PC-3 (cell line): ENCODE data around the gene TECPR2. TPM values are rescaled to one million over a fixed set of nuclear protein-coding genes. Genes with fewer than 3 reads are reported as not detected.

Experiments used
- ATAC-seq: fragments of 200-7000 bp; cut with Tn5 transposase; 2 replicates; pipeline ENCODE4 v1.9.1; 2020; ENCODE audit warnings: mild to moderate bottlenecking, moderate library complexity
- BruUV-seq: library from RNA; stranded (reverse); fragments of 400-500 nt; replicated peaks from 2 replicates; lab custom pipeline; 2021; lab: Mats Ljungman, UMichigan
- CTCF ChIA-PET: fragments of 300-600 bp; sonication (Branson Sonifier 250); formaldehyde crosslinking; loops from one replicate; lab custom pipeline; 2022; ENCODE audit warnings: antibody characterized with exemption; lab: Charles Lee
- POLR2A ChIA-PET: fragments of 300-600 bp; sonication (Branson Sonifier 250); formaldehyde crosslinking; loops from one replicate; lab custom pipeline; 2022; ENCODE audit warnings: antibody characterized with exemption; ENCODE audit not compliant: unreplicated experiment; lab: Charles Lee
- DNase-seq: peaks from one replicate; pipeline ENCODE4 v3.0.0-alpha.2; 2015
- H2AFZ ChIP-seq: fragments of 300-600 bp; sonication (generic); 2 replicates; pipeline ENCODE4 v1.6.0; 2016; ENCODE audit warnings: antibody characterized with exemption, low read length
- H3F3A ChIP-seq: fragments of 300-600 bp; sonication (generic); one replicate; pipeline ENCODE4 v1.6.0; 2017; ENCODE audit warnings: antibody characterized with exemption, low read length, control low read depth, mild to moderate bottlenecking; ENCODE audit not compliant: unreplicated experiment
- H3K27ac ChIP-seq: fragments of 300-600 bp; sonication (generic); 2 replicates; pipeline ENCODE4 v1.5.1; 2016; ENCODE audit warnings: mild to moderate bottlenecking, low read length
- H3K27me3 ChIP-seq: fragments of 300-600 bp; sonication (generic); 2 replicates; pipeline ENCODE4 v1.6.1; 2016; ENCODE audit warnings: low read length, mixed read lengths
- H3K36me3 ChIP-seq: fragments of 300-600 bp; sonication (generic); 2 replicates; pipeline ENCODE4 v1.6.1; 2016; ENCODE audit warnings: low read depth, mixed run types, low read length, mixed read lengths
- H3K4me1 ChIP-seq: fragments of 300-600 bp; sonication (generic); 2 replicates; pipeline ENCODE4 v1.5.1; 2016; ENCODE audit warnings: low read length; ENCODE audit not compliant: insufficient read depth
- H3K4me2 ChIP-seq: fragments of 300-600 bp; sonication (generic); 2 replicates; pipeline ENCODE4 v1.6.0; 2016; ENCODE audit warnings: low read length
- H3K4me3 ChIP-seq: fragments of 300-600 bp; sonication (generic); 2 replicates; pipeline ENCODE4 v1.5.1; 2016; ENCODE audit warnings: mild to moderate bottlenecking, low read length, mixed read lengths
- H3K79me2 ChIP-seq: fragments of 300-600 bp; sonication (generic); 2 replicates; pipeline ENCODE4 v1.6.1; 2017; ENCODE audit warnings: low read length, mixed read lengths
- H3K9ac ChIP-seq: fragments of 300-600 bp; sonication (generic); 2 replicates; pipeline ENCODE4 v1.6.0; 2016; ENCODE audit warnings: mild to moderate bottlenecking, low read length
- H3K9me2 ChIP-seq: fragments of 300-600 bp; sonication (generic); replicated peaks from 2 replicates; pipeline ENCODE4 v1.6.1; 2016; ENCODE audit warnings: mixed run types, low read length, mixed read lengths
- H3K9me3 ChIP-seq: fragments of 300-600 bp; sonication (generic); 2 replicates; pipeline ENCODE4 v1.6.1; 2016; ENCODE audit warnings: low read length, mixed read lengths
- H4K20me1 ChIP-seq: fragments of 300-600 bp; sonication (generic); 2 replicates; pipeline ENCODE4 v1.6.1; 2016; ENCODE audit warnings: low read length, mixed read lengths
- CTCF ChIP-seq: fragments of 300-600 bp; sonication (generic); conservative IDR thresholded peaks from 2 replicates; pipeline ENCODE4 v1.5.1; 2017; ENCODE audit warnings: antibody characterized with exemption, low read depth, mild to moderate bottlenecking, low read length
- EZH2 ChIP-seq: fragments of 300-600 bp; sonication (generic); IDR thresholded peaks from one replicate; pipeline ENCODE4 v1.6.1; 2017; ENCODE audit warnings: antibody characterized with exemption, mild to moderate bottlenecking, low read length; ENCODE audit not compliant: unreplicated experiment
- EZH2phosphoT487 ChIP-seq: fragments of 300-600 bp; sonication (generic); IDR thresholded peaks from 2 replicates; pipeline ENCODE4 v1.6.1; 2018; ENCODE audit warnings: mild to moderate bottlenecking, antibody characterized with exemption, low read length, borderline replicate concordance
- intact Hi-C: fragments of 100-400 bp; cut with micrococcal nuclease; formaldehyde crosslinking; loops from 2 replicates; pipeline ENCODE4 v1.9.0; 2023
- total RNA-seq: library from RNA; depleted of rRNA; stranded (reverse); fragments of >200 nt; gene quantifications from 2 replicates; pipeline ENCODE4 v1.2.3, GENCODE V29; 2014

Gene TECPR2
- total RNA-seq, 1 experiment from 2014 or later, result 15.7 TPM

- Histone ChIP-seq H3K9ac (no peak overlapping the region), H3K4me2 (no peak overlapping the region), H2AFZ (no peak overlapping the region), H3K36me3 (no peaks in the 10 kb centered on the region), H3K4me1 (no peaks in the 10 kb centered on the region), H4K20me1 (no peaks in the 10 kb centered on the region), H3K27ac (no peak overlapping the region), H3F3A (no peaks in the 10 kb centered on the region), H3K9me2 (no peaks in the 10 kb centered on the region), H3K79me2 (no peaks in the 10 kb centered on the region), H3K9me3 (no peaks in the 10 kb centered on the region), H3K4me3 (no peak overlapping the region), H3K27me3 (no peaks in the 10 kb centered on the region)
- BruUV-seq, result no TSS peak
- ATAC-seq (no peak), DNase-seq (no peak)
- POLR2A ChIA-PET, result no interaction called here
- intact Hi-C loops, result no loop called here
- CTCF ChIA-PET, result no interaction called here
- TF ChIP-seq EZH2 (no peak), EZH2phosphoT487 (no peak), CTCF (no peak)
Measured at GRCh38 chr14:102495491-102496330, 133.0 kb downstream of the TECPR2 start.

- TF ChIP-seq EZH2 (no peak), CTCF (no peak), EZH2phosphoT487 (no peak)
- no peaks in the 10 kb centered on the region for H3K4me1 ChIP-seq
Measured at GRCh38 chr14:102496331-102496691, 133.6 kb downstream of the TECPR2 start.

More at GRCh38 chr14:102496331-102496691, 133.6 kb downstream of the TECPR2 start:
- no peaks in the 10 kb centered on the region for H3K36me3 ChIP-seq
- H4K20me1 ChIP-seq, result no peaks in the 10 kb centered on the region
- no peak overlapping the region for H2AFZ ChIP-seq
- ATAC-seq (no peak), DNase-seq (no peak)
- no peak overlapping the region for H3K4me3 ChIP-seq
- ChIA-PET POLR2A (no interaction called here), CTCF (no interaction called here)
- no peak overlapping the region for H3K4me2 ChIP-seq
- BruUV-seq, result no TSS peak
- H3K79me2 ChIP-seq, result no peaks in the 10 kb centered on the region
- no peak overlapping the region for H3K27ac ChIP-seq
- no peaks in the 10 kb centered on the region for H3K27me3 ChIP-seq
- intact Hi-C loops, result no loop called here
- no peak overlapping the region for H3K9ac ChIP-seq
- no peaks in the 10 kb centered on the region for H3K9me2 ChIP-seq
- H3F3A ChIP-seq, result no peaks in the 10 kb centered on the region
- H3K9me3 ChIP-seq, result no peaks in the 10 kb centered on the region
